ENCODE measurements around the gene CCDC185. TPM values are rescaled to one million over a fixed set of nuclear protein-coding genes. Genes with fewer than 3 reads are reported as not detected.

The CCDC185 gene
- total and polyA plus RNA-seq, 2 of the 13 experiments (the other 11 are each of a cell fraction or from before 2014, with no cell fraction given) = not detected

- no peak for TF ChIP-seq LCORL (IDR thresholded peaks at IDR 0.05)
- TF ChIP-seq LCORL (CRISPR knock-in tag; IDR thresholded peaks at IDR 0.05) = no peak
- FAIRE-seq (no peak), DNase-seq (ENCODE audit: low spot score) (no peak), ATAC-seq (no peak)
- Histone ChIP-seq H2AFZ (ENCODE audit: low read length) (no peak overlapping the region), H3K4me2 (ENCODE audit: low read depth, low read length) (no peak overlapping the region), H3K9me3 (ENCODE audit: low read length) (no peaks in the 10 kb centered on the region), H3K4me1 (ENCODE audit: insufficient read depth, low read length) (no peaks in the 10 kb centered on the region), H3K36me3 (replicated peaks in 1 of 2; ENCODE audit: control insufficient read depth in 1 of 2, insufficient read depth in 2 of 2, low read length in 2 of 2) (no peaks in the 10 kb centered on the region), H3K27me3 (ENCODE audit: control insufficient read depth in 1 of 2, insufficient read depth in 2 of 2, low read length in 2 of 2) (peaks cover 0 to 20% of the 10 kb centered on the region in 2 experiments; a peak in 2 of 5 replicates), H4K20me1 (ENCODE audit: insufficient read depth, low read length) (no peaks in the 10 kb centered on the region), H3K27ac (ENCODE audit: extremely low read length, insufficient read depth, low read length) (no peak overlapping the region), H3K79me2 (ENCODE audit: insufficient read depth, low read length) (no peaks in the 10 kb centered on the region), H3K4me3 (replicated peaks in 1 of 3; ENCODE audit: insufficient read depth in 1 of 3, low read depth in 2 of 3, low read length in 3 of 3) (no peak overlapping the region), H3K9ac (ENCODE audit: insufficient read depth, low read depth, low read length) (no peak overlapping the region)
- in situ Hi-C loops (cut with HindIII; ENCODE audit: extremely low pct_ligation_motif_present, low pct_unique_long_range_greater_than_20kb) = no loop called here
- no TSS peak for BruUV-seq (replicated peaks)
- CTCF ChIA-PET (ENCODE audit: low intra/inter-chr PET ratio, low total read pairs) = no interaction called here
- WGBS (ENCODE audit: low lambda C conversion rate) = 25% methylated on average over 7 of the region's 7 CpGs
- POLR2A ChIA-PET = no interaction called here
- intact Hi-C loops (cut with micrococcal nuclease; ENCODE audit: unreplicated experiment) = no loop called here
These were observed 40.3 kb upstream of the CCDC185 start for GRCh38 chr1:223352944-223353343.

GRCh38 chr1:223353939-223354338 is 39.3 kb upstream of the CCDC185 start:
- no peaks in the 10 kb centered on the region for H3K36me3 ChIP-seq (replicated peaks in 1 of 2; ENCODE audit: control insufficient read depth in 1 of 2, insufficient read depth in 2 of 2, low read length in 2 of 2)
- ChIA-PET CTCF (ENCODE audit: low intra/inter-chr PET ratio, low total read pairs) (no interaction called here), POLR2A (no interaction called here)
- peaks cover 0 to 22% of the 10 kb centered on the region in 2 experiments; a peak in 2 of 5 replicates for H3K27me3 ChIP-seq (ENCODE audit: control insufficient read depth in 1 of 2, insufficient read depth in 2 of 2, low read length in 2 of 2)
- H3K79me2 ChIP-seq (ENCODE audit: insufficient read depth, low read length) = no peaks in the 10 kb centered on the region
- no peaks in the 10 kb centered on the region for H3K9me3 ChIP-seq (ENCODE audit: low read length)
- no peak overlapping the region for H2AFZ ChIP-seq (ENCODE audit: low read length)
- TF ChIP-seq CBFB (CRISPR knock-in tag; IDR thresholded peaks at IDR 0.05) (no peak), ZNF724P (CRISPR knock-in tag; IDR thresholded peaks at IDR 0.05; ENCODE audit: borderline replicate concordance) (no peak)
- H3K4me2 ChIP-seq (ENCODE audit: low read depth, low read length) = no peak overlapping the region
- in situ Hi-C loops (cut with HindIII; ENCODE audit: extremely low pct_ligation_motif_present, low pct_unique_long_range_greater_than_20kb) = no loop called here
- no TSS peak for BruUV-seq (replicated peaks)
- H3K9ac ChIP-seq (ENCODE audit: insufficient read depth, low read depth, low read length) = no peak overlapping the region
- no peaks in the 10 kb centered on the region for H4K20me1 ChIP-seq (ENCODE audit: insufficient read depth, low read length)
- no peak overlapping the region for H3K4me3 ChIP-seq (replicated peaks in 1 of 3; ENCODE audit: insufficient read depth in 1 of 3, low read depth in 2 of 3, low read length in 3 of 3)
- no peaks in the 10 kb centered on the region for H3K4me1 ChIP-seq (ENCODE audit: insufficient read depth, low read length)
- WGBS (ENCODE audit: low lambda C conversion rate) = 4% methylated on average over 6 of the region's 6 CpGs
- intact Hi-C loops (cut with micrococcal nuclease; ENCODE audit: unreplicated experiment) = no loop called here
- no peak overlapping the region for H3K27ac ChIP-seq (ENCODE audit: extremely low read length, insufficient read depth, low read length)
- FAIRE-seq = no peak
- ATAC-seq = no peak
- no peak for DNase-seq (ENCODE audit: low spot score)

Measured in HepG2 (cell line).